ENCODE results near the gene CDH4.

Gene CDH4

GRCh38 chr20:61325718-61326117 is 73.7 kb downstream of the CDH4 start:
- H2AFZ ChIP-seq (ENCODE audit: low read depth, low read length): no peak overlapping the region
- H3K4me2 ChIP-seq (ENCODE audit: insufficient read depth, low read length): no peak overlapping the region
- H3K9me3 ChIP-seq (ENCODE audit: insufficient read depth, low read length, severe bottlenecking): no peaks in the 10 kb centered on the region
- H4K20me1 ChIP-seq (ENCODE audit: insufficient read depth, low read length): peaks cover 3% of the 10 kb centered on the region; the same call in 1 of the 2 replicates
- no peaks in the 10 kb centered on the region for H3K4me1 ChIP-seq (ENCODE audit: insufficient read depth, low read length)
- no peaks in the 10 kb centered on the region for H3K36me3 ChIP-seq (ENCODE audit: insufficient read depth, low read length)
- DNase-seq (no peak), ATAC-seq (ENCODE audit: insufficient read depth, low read depth) (no peak)
- no peak overlapping the region for H3K27ac ChIP-seq (ENCODE audit: low read length)
- peaks cover 10% of the 10 kb centered on the region for H3K27me3 ChIP-seq (ENCODE audit: insufficient read depth, low read length, poor library complexity)
- no peak overlapping the region for H3K9ac ChIP-seq (ENCODE audit: low read depth, low read length)
- H3K79me2 ChIP-seq (ENCODE audit: insufficient read depth, low read length): no peaks in the 10 kb centered on the region
- no peak overlapping the region for H3K4me3 ChIP-seq (ENCODE audit: low read depth in 1 of 2, low read length in 2 of 2)
- TF ChIP-seq, protein P1, sequence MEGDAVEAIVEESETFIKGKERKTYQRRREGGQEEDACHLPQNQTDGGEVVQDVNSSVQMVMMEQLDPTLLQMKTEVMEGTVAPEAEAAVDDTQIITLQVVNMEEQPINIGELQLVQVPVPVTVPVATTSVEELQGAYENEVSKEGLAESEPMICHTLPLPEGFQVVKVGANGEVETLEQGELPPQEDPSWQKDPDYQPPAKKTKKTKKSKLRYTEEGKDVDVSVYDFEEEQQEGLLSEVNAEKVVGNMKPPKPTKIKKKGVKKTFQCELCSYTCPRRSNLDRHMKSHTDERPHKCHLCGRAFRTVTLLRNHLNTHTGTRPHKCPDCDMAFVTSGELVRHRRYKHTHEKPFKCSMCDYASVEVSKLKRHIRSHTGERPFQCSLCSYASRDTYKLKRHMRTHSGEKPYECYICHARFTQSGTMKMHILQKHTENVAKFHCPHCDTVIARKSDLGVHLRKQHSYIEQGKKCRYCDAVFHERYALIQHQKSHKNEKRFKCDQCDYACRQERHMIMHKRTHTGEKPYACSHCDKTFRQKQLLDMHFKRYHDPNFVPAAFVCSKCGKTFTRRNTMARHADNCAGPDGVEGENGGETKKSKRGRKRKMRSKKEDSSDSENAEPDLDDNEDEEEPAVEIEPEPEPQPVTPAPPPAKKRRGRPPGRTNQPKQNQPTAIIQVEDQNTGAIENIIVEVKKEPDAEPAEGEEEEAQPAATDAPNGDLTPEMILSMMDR (IDR thresholded peaks at IDR 0.05; ENCODE audit: borderline replicate concordance, extremely low read depth, low read length, poor library complexity, severe bottlenecking): no peak

GRCh38 chr20:61328911-61329558 is 77.0 kb downstream of the CDH4 start:
- no peak overlapping the region for H3K27ac ChIP-seq (ENCODE audit: low read length)
- H2AFZ ChIP-seq (ENCODE audit: low read depth, low read length): no peak overlapping the region
- H3K4me1 ChIP-seq (ENCODE audit: insufficient read depth, low read length): no peaks in the 10 kb centered on the region
- peaks cover 3% of the 10 kb centered on the region; the same call in 1 of the 2 replicates for H4K20me1 ChIP-seq (ENCODE audit: insufficient read depth, low read length)
- no peaks in the 10 kb centered on the region for H3K79me2 ChIP-seq (ENCODE audit: insufficient read depth, low read length)
- no peak overlapping the region for H3K4me2 ChIP-seq (ENCODE audit: insufficient read depth, low read length)
- DNase-seq (no peak), ATAC-seq (ENCODE audit: insufficient read depth, low read depth) (no peak)
- no peaks in the 10 kb centered on the region for H3K36me3 ChIP-seq (ENCODE audit: insufficient read depth, low read length)
- no peak for TF ChIP-seq EZH2 (IDR thresholded peaks at IDR 0.05; ENCODE audit: borderline replicate concordance, low read depth, low read length, severe bottlenecking)
- TF ChIP-seq, protein P1 (IDR thresholded peaks at IDR 0.05; ENCODE audit: borderline replicate concordance, extremely low read depth, low read length, poor library complexity, severe bottlenecking): no peak
- no peak overlapping the region for H3K9ac ChIP-seq (ENCODE audit: low read depth, low read length)
- H3K27me3 ChIP-seq (ENCODE audit: insufficient read depth, low read length, poor library complexity): peaks cover 10% of the 10 kb centered on the region
- H3K4me3 ChIP-seq (ENCODE audit: low read depth in 1 of 2, low read length in 2 of 2): no peak overlapping the region
- H3K9me3 ChIP-seq (ENCODE audit: insufficient read depth, low read length, severe bottlenecking): no peaks in the 10 kb centered on the region

DNA sequence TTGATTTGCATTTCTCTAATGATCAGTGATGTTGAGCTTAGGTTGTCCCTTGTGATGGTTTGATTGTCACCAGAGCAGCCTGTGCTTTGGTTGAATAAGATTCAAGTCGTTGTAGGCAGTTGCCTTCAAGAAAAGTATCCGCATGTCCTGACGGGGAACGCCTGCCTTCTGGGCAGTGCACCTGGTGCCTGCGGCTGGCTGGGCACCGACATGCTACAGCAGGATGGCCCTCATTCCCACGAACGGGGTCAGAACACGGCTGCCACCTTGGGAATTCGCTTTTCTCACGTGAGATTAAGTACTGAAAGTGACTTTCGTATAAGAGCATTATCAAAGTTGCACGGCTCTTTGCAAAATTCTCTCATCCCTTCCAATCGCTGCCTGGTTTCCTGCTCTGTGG is 78.4 kb downstream of the CDH4 start:
- DNase-seq (no peak), ATAC-seq (ENCODE audit: insufficient read depth, low read depth) (no peak)
- Histone ChIP-seq H4K20me1 (ENCODE audit: insufficient read depth, low read length) (peaks cover 3% of the 10 kb centered on the region; the same call in 1 of the 2 replicates), H3K27ac (ENCODE audit: low read length) (no peak overlapping the region), H3K27me3 (ENCODE audit: insufficient read depth, low read length, poor library complexity) (peaks cover 3% of the 10 kb centered on the region), H3K4me1 (ENCODE audit: insufficient read depth, low read length) (no peaks in the 10 kb centered on the region), H3K36me3 (ENCODE audit: insufficient read depth, low read length) (no peaks in the 10 kb centered on the region), H2AFZ (ENCODE audit: low read depth, low read length) (no peak overlapping the region), H3K4me3 (ENCODE audit: low read depth in 1 of 2, low read length in 2 of 2) (no peak overlapping the region), H3K9me3 (ENCODE audit: insufficient read depth, low read length, severe bottlenecking) (no peaks in the 10 kb centered on the region), H3K9ac (ENCODE audit: low read depth, low read length) (no peak overlapping the region), H3K4me2 (ENCODE audit: insufficient read depth, low read length) (no peak overlapping the region), H3K79me2 (ENCODE audit: insufficient read depth, low read length) (no peaks in the 10 kb centered on the region)
- no peak for TF ChIP-seq EZH2 (IDR thresholded peaks at IDR 0.05; ENCODE audit: borderline replicate concordance, low read depth, low read length, severe bottlenecking)
- TF ChIP-seq, protein P1 (IDR thresholded peaks at IDR 0.05; ENCODE audit: borderline replicate concordance, extremely low read depth, low read length, poor library complexity, severe bottlenecking): no peak
